Endothelial cell of umbilical vein (primary cell): Measurements from ENCODE around the gene DDIT4.

ENCODE experiments used
- EZH2 ChIP-seq: IDR thresholded peaks from 2 replicates; pipeline ENCODE4 v1.6.1; 2012; ENCODE audit warnings: borderline replicate concordance, low read depth, mild to moderate bottlenecking, moderate library complexity, low read length, inconsistent platforms; ENCODE audit not compliant: severe bottlenecking
- GATA2 ChIP-seq: IDR thresholded peaks from 2 replicates; pipeline ENCODE4 v1.7.0; 2011; ENCODE audit warnings: low read depth, mild to moderate bottlenecking, moderate library complexity, mixed read lengths, low read length; ENCODE audit not compliant: insufficient read length, insufficient read depth
- JUN ChIP-seq: IDR thresholded peaks from 2 replicates; pipeline ENCODE4 v1.6.1; 2011; ENCODE audit warnings: borderline replicate concordance, low read depth; ENCODE audit not compliant: insufficient read length, insufficient read depth
- MAX ChIP-seq: IDR thresholded peaks from 2 replicates; pipeline ENCODE4 v1.6.1; 2011; ENCODE audit not compliant: insufficient read depth, insufficient read length
- POLR2A ChIP-seq: IDR thresholded peaks from 2 replicates; pipeline ENCODE4 v1.6.1; 2012; ENCODE audit warnings: low read depth, mild to moderate bottlenecking, control low read depth, low read length
- POLR2AphosphoS5 ChIP-seq: IDR thresholded peaks from 2 replicates; pipeline ENCODE4 v1.6.1; 2012; ENCODE audit warnings: low read depth, mild to moderate bottlenecking, control low read depth, low read length, moderate library complexity; ENCODE audit not compliant: insufficient read depth
- TF ChIP-seq, protein P1 (sequence below), 2 donors: IDR thresholded peaks; 1 replicate in 1 of 2; 2 replicates in 1 of 2; pipeline ENCODE4 v1.5.1; 2011; ENCODE audit warnings: low read length in 2 of 2, mild to moderate bottlenecking in 2 of 2, moderate library complexity in 2 of 2, control low read depth in 1 of 2, inconsistent platforms in 1 of 2, low read depth in 1 of 2; ENCODE audit not compliant: insufficient read depth in 1 of 2; ENCODE audit errors: extremely low read depth in 1 of 2

DNA sequence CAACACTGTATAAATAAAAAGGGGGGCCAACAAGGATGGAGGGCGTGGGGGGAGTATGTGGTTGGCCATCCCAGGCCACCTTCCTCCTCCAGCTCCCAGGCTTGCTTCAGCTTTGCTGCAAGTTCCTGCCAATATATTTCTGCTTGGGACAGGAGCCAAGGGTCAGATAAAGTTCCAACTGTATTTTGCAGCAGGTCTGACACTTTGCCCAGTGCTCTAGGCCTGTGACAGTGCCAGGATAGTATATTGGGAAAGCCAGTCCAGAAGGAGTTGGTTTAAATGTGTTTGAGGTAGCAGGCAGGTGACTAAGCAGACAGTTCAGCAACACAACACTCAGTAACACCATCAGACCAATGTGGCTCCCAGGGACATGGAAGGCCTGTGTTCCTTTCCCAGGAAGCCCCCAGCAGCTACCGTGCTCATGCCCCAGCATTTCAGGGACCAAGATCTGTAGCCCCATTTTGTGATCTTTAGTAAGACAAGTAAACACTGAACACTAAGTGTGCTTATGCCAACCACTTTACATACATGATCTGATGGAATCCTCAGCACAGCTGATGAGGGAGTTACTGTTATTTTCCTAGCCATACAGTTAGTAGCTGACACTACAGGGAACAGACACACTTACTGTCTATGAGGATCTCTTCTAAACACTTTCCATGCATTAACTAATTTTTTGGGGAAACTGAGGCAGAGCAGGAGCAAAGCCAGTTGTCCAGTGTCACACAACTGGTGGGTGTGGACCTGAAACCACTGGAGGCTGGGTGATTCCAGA, 42.1 kb downstream of the DDIT4 start:
- no peak for TF ChIP-seq POLR2A
- TF ChIP-seq, protein P1, sequence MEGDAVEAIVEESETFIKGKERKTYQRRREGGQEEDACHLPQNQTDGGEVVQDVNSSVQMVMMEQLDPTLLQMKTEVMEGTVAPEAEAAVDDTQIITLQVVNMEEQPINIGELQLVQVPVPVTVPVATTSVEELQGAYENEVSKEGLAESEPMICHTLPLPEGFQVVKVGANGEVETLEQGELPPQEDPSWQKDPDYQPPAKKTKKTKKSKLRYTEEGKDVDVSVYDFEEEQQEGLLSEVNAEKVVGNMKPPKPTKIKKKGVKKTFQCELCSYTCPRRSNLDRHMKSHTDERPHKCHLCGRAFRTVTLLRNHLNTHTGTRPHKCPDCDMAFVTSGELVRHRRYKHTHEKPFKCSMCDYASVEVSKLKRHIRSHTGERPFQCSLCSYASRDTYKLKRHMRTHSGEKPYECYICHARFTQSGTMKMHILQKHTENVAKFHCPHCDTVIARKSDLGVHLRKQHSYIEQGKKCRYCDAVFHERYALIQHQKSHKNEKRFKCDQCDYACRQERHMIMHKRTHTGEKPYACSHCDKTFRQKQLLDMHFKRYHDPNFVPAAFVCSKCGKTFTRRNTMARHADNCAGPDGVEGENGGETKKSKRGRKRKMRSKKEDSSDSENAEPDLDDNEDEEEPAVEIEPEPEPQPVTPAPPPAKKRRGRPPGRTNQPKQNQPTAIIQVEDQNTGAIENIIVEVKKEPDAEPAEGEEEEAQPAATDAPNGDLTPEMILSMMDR (IDR thresholded peaks at IDR 0.05; ENCODE audit: extremely low read depth in 1 of 2, insufficient read depth in 1 of 2, low read depth in 1 of 2, low read length in 2 of 2) = no peak
- no peak for TF ChIP-seq EZH2
- no peak for TF ChIP-seq MAX
- TF ChIP-seq POLR2AphosphoS5 = no peak
- no peak for TF ChIP-seq GATA2
- TF ChIP-seq JUN = no peak
